Stimulated activated CD8-positive, alpha-beta memory T cell treated with anti-CD3 and anti-CD28 coated beads, Interleukin-15, amount 100 ng/mL, for 24 hours (primary cell): ENCODE data around the gene MIEF1.

Experiments used
- DNase-seq: peaks from one replicate; pipeline ENCODE4 v3.0.0-alpha.2; 2020; ENCODE audit warnings: low read depth

The MIEF1 gene

GRCh38 chr22:39528681-39529486, 26.8 kb downstream of the MIEF1 start:
- peak; percentile 74 for DNase-seq

DNA sequence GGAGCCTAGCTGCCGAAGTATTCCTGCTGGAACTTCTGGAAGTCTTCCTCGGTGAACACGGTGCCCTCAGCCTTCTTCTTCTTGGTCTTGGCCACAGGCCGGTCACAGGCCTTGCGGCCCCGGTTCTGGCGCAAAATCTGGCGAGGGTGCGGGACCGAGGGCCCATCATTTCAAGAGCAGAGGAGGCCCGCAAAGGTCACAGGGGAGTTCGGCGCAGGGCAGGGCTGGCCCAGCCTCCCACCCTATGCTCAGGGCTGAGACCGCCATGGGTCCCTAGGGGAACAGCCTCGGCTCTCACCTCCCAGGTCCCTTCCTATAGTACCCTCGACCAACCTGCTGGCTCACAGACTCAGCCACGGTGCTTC, 27.4 kb downstream of the MIEF1 start:
- DNase-seq: no peak

- DNase-seq: no peak
These were observed 28.0 kb downstream of the MIEF1 start for GRCh38 chr22:39530116-39530515.

- DNase-seq: no peak
These were observed 28.7 kb downstream of the MIEF1 start for GRCh38 chr22:39530692-39531331.

GRCh38 chr22:39532215-39533073, 30.4 kb downstream of the MIEF1 start, which contains the start of gene RPS19BP1:
Gene RPS19BP1, minus strand, starts transcription at chr22:39532748. Its CDS starts 10 bp downstream, at chr22:39532738.
- peak; percentile 94 for DNase-seq

DNA sequence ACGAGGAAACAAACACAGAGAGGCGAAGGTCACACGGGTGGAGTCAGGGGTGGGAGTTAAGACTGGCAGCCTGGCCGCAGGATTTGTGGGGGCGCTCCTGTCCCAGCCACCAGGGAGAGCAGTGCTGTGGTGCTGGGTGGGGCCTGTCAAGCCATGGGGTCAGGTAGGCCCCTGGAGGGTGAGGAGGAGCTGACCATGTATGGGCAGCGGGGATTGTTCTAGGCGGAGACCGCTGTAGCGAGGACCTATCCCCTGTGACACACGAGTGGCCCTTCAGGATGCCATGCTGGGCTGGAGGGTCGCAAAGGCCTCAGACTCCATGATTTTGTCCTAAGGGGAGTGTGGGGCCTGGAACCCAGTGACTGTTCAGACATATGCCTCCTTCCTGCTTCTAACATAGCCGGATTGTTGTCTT, 32.0 kb downstream of the MIEF1 start:
- DNase-seq: no peak

DNA sequence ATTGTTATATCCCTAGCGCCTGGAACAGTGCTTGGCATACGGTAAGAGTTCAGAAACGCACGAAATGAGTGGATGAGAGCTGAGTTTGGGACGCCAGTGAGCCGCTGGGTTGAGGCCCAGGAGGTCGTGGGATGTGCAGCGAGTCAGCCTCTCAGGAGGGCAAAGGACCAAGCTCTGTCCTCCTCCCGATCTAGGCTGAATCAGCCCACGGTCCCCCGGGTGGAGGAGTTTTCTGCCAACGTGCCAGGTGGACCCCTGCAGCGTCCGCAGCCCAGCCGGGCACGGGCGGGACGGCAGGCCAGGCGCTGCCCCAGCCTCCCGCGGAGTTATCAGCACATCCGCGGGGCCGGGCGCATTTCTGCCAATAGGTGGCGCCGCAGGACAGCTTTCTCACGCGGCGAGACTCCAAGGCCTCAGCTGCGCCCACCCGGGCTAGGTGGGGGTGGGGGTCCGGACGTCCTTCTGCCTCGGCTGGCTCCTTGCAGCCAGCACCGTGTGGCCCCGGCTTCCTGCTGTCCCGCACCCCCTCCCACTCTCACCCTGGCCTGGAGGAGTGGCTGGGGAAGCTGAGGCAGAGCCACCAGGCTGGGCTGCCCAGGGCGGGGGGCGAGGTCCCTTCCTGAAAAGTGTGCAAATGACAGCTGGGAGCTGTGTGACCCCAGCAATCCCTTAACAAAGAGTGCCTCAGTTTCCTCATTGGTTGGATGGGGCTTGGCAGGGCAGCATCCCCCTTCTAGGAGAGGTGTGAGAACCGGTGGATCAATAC, 32.7 kb downstream of the MIEF1 start:
- DNase-seq: peak; percentile 83

GRCh38 chr22:39535357-39535725, 33.3 kb downstream of the MIEF1 start:
- DNase-seq: no peak

DNA sequence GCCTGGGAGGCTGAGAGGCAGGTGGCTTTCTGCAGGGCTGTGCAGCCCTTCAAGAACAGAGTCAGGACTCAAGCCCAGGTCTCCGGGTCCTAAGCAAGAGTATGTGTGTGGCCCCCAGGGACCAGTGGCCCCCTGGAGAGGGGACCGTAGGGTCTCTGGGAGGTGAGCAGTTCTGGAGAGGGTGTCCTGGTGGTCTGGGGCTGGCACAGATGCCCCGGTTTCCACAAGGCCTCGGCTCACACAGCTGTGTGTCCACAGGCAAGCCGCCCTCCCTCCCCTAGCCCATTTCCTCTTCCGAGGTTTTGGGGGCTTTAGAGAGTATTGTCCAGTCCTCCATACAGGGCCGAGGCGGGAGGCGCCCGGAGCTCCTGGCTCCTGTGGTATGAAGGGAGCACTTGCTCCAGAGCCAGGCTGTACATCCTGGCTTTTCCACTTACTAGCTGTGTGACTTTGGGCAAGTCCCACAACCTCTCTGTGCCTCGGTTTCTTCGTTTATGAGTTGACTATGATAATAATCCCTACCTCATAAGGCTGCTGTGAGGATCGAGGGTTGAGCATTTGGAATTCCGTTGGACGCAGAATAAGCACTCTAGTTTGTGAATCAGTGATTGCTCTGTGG, 33.9 kb downstream of the MIEF1 start:
- no peak for DNase-seq

DNA sequence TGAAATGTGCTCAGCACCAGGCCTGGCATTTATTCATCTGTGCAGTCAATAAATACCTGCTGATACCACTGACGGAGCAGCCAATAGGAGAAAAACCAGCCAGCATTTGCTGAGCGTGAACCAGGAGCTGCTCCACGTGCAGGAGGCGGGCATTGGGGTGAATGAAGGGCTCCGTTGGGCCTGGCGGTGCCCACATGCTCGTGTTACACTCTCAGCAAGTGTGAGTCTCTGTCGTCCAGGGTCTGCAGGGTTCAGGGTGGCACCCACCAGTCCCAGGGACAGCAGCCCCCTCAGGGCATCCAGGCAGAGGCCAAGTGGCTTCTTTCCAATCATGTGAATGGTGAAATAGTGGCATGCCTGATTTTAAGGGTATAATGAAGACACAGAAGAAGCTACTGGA, 34.6 kb downstream of the MIEF1 start:
- no peak for DNase-seq

- no peak for DNase-seq
These were observed 35.9 kb downstream of the MIEF1 start for GRCh38 chr22:39537975-39538374.

GRCh38 chr22:39543095-39543494, 41.0 kb downstream of the MIEF1 start:
- DNase-seq: no peak

DNA sequence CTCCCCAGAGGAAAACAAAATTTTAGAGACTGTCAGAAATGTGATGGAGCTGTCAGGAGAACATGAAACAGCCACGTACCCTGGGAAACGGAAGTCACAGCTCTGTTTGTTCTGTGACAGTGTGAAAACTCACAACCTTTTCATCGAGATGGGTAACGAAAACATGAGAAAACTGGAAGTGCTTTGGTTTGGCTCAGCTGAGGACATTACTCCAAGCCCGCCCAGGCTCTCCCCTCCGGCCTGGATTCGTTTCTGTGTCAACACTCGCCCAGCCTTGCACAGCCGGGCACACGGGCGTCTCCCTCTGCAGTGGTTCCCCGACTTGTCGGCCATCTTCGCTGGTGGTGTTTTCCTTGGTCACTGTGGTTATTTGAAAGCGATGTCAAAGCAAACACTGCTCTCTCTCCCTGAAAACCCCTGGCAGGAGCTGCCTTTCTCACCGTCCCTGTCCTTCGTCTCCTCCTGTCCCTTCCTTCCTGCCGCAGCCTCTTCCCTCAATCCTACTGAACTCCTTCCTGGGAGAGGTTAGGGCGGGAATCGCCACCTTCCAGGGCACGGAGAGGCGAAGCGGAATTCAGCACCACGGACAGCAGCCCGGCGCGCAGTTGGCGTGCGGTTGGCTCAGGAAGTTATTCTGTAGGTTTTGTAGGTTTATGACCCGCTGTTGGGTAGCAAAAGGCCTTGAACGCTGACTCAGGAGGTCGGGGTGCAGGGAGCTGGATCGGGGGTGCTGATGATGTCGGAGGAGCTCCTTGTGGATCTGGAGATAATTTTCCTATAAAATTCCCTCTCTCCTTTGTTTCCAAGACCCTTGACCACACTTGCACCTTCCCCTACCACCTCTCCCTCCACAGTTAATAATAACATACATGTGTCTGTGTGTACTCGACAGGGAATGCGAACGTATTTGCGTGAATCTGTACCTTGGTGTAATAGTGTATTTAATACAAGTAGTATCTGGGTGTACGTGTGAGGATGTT, 43.6 kb downstream of the MIEF1 start:
- peak; percentile 56 for DNase-seq

DNA sequence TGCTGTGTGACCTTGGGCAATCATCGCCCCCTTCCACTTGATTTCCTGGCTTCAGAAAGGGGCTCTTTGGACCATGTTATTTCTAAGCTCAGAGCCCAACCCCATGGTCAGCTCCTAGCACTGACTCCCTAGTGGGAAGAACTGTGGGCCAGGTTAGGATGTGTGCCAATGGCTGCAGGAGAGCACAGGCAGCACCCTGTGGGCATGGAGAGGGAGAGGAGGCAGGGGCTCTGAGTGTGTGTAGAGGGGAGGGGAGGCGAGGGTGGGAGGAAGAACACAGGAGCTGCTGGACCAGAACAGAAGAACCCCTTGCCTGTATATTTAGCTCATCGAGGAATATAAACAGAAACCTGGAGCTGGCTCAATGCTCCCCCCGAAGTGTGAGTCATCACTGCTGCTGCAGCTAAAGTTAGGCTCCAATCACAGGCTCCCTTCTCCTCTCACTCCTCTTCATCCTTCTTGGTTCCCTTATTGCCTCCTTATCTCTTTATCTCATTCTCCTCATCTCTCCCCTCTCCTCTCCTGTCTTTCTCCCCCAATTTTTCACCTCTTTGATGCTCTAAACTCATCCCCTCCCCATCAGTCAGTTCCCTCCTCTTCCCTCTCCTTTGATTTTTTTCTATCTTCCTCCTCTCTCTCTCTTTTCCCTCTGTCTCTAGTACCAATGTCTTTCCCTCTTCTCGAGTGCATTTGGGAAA, 44.9 kb downstream of the MIEF1 start:
- DNase-seq: no peak

DNA sequence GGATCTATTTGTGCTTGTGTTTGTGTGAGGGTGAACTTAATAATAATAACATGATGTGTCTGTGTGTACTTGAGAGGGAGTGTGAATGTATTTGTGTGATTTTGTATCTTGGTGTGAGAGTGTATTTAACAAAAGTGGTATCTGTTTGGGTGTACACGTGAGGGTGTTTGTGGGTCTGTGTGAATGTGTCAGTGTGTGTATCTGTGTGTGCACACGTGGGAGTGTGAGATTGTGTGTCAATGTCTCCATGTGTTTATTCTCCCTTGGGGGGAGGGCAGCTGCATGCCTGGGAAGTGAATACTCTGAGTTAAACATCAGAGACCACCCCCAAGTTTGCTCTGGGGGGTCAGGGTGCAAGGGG, 45.5 kb downstream of the MIEF1 start:
- no peak for DNase-seq

DNA sequence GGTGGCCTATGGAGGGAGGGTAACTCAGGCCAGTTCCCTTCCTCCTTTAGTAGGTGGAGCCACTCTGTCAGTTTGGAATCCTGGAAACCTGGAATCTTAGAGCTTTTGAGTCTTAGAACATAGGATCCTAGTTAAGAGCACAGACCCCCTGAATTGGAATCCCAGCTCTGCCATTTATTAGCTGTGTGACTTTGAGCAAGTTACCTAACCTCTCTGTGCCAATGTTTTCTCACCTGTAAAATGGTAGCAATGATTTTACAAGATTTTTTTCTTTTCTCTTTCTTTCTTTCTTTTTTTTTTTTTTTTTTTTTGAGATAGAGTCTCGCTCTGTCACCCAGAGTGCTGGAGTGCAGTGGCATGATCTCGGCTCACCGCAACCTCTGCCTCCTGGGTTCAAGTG, 51.3 kb downstream of the MIEF1 start:
- no peak for DNase-seq

DNA sequence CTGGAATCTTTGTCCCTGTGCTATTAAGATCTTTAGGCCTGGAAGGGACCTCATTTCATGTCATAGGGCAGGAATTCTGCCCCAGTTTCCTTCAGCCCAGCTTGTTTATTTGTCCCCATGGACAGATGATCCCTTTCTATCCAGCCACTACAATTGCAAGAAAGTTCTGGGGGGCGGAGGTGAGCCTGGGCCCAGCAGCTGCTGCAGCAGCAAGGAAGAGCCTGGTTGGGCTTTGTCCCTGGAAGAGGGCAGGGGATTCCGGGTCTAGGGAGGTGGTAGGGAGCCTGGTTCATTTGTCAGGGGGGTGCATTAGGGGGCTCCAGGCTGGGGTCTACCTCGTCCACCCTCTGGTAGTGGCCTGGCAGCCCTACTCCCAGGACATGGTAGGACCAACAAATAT, 52.1 kb downstream of the MIEF1 start:
- no peak for DNase-seq

GRCh38 chr22:39556970-39557841, 55.1 kb downstream of the MIEF1 start:
- no peak for DNase-seq

DNA sequence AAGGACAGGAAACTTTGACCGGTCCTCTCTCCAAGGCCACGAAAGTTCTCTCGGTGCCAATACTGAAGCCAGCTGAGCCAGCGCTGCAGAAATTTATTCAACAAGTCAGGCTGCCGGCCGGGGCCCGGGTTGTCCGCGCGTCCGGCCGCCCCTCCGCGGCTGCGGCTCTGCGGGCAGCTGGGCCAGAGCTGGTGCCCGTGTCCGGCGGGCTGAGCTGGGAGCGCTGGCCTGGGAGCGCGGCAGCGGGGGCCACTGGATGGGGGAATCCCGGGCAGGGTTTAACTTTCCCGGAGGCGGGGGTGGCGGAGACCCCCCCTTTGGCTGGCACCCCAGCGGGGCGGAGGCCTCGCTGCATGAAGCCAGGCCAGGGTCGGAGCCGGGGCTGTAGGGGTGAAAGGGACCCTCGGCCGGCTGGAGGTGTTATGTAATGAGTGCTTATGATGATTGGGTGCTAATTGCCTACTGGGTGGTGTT, 56.2 kb downstream of the MIEF1 start:
- DNase-seq: no peak
